Measurements from ENCODE around the gene TRIM3. TPM values are rescaled to one million over a fixed set of nuclear protein-coding genes. Genes with fewer than 3 reads are reported as not detected.
A peak's percentile ranks its signal among the peaks of the same experiment; 100 is the strongest.

Gene TRIM3
- total RNA-seq, 1 experiment from 2014 or later = 14.4 TPM

DNA sequence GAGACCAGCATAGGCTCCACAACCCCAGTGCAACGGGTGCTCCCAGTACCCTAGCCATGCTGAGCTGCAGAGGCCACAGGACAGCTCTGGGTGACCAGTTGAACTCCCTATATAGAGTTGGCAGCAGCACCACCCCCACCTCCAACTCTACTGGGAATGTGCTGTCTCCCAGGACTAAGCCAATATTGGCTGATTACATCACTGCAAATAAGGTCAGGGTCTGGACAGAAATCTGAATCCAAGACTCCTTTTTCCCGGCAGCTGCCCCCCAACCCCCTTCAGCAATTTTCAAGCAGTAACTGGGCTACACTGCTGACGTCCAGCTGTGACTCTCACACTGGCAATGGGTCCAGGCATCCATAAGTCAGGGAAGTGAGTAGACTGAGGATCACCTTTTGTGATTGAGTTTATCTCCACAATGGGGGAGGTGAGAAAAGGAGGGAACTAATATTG, 32.8 kb downstream of the TRIM3 start, which contains the start of gene HPX:
Gene HPX (minus strand): TSS at position 82 of the 453 bp plus-strand sequence. CDS start 24 bp downstream, at position 58.
- no peaks in the 10 kb centered on the region for H3K27me3 ChIP-seq (ENCODE audit: insufficient read depth, low read length)
- no peak within 1 kb of the TSS for H3K4me3 Mint-ChIP-seq

More for the DNA sequence above, 32.8 kb downstream of the TRIM3 start, which contains the start of gene HPX:
- H2BK120ac ChIP-seq (ENCODE audit: low read depth, low read length, poor library complexity, severe bottlenecking) = no peak within 1 kb of the TSS
- Mint-ChIP-seq H3K4me1 (peaks cover 0 to 3% of the 10 kb centered on the region in 2 experiments; a peak in 1 of 4 replicates), H3K27ac (peak within 1 kb of the TSS in 1 of 3 experiments; percentile 27; a peak in 1 of 7 replicates), H3K9me3 (no peaks in the 10 kb centered on the region), H3K36me3 (ENCODE audit: insufficient read depth in 1 of 3, low read depth in 3 of 3) (no peaks in the 10 kb centered on the region), H3K27me3 (ENCODE audit: low read depth) (no peaks in the 10 kb centered on the region)
- no peak within 1 kb of the TSS for H3K9ac ChIP-seq (ENCODE audit: extremely low read depth, insufficient read length, low read length)
- no peaks in the 10 kb centered on the region for H3K9me3 ChIP-seq (ENCODE audit: control insufficient read depth, low read depth, low read length)
- no peak within 1 kb of the TSS for H3K14ac ChIP-seq (ENCODE audit: insufficient read depth, low read length)
- no peak within 1 kb of the TSS for H3K27ac ChIP-seq (ENCODE audit: insufficient read length, low read depth, low read length)
- H3K56ac ChIP-seq (ENCODE audit: insufficient read length, low read depth, low read length) = no peak within 1 kb of the TSS
- no peak within 1 kb of the TSS for H4K8ac ChIP-seq (replicated peaks; ENCODE audit: insufficient read length, low read depth, low read length)
- no peak within 1 kb of the TSS for H2BK15ac ChIP-seq (ENCODE audit: low read depth, low read length)
- no peak within 1 kb of the TSS for H2AFZ ChIP-seq (ENCODE audit: low read length)
- TF ChIP-seq, protein P1, sequence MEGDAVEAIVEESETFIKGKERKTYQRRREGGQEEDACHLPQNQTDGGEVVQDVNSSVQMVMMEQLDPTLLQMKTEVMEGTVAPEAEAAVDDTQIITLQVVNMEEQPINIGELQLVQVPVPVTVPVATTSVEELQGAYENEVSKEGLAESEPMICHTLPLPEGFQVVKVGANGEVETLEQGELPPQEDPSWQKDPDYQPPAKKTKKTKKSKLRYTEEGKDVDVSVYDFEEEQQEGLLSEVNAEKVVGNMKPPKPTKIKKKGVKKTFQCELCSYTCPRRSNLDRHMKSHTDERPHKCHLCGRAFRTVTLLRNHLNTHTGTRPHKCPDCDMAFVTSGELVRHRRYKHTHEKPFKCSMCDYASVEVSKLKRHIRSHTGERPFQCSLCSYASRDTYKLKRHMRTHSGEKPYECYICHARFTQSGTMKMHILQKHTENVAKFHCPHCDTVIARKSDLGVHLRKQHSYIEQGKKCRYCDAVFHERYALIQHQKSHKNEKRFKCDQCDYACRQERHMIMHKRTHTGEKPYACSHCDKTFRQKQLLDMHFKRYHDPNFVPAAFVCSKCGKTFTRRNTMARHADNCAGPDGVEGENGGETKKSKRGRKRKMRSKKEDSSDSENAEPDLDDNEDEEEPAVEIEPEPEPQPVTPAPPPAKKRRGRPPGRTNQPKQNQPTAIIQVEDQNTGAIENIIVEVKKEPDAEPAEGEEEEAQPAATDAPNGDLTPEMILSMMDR (conservative IDR thresholded peaks at IDR 0.05) = no peak
- H3K23ac ChIP-seq (ENCODE audit: insufficient read length, low read depth, low read length) = no peak within 1 kb of the TSS
- no peak within 1 kb of the TSS for H2BK5ac ChIP-seq (ENCODE audit: insufficient read length, low read length)
- H3K4me1 ChIP-seq (ENCODE audit: insufficient read depth, low read length) = no peaks in the 10 kb centered on the region
- no peak within 1 kb of the TSS for H3K4ac ChIP-seq (ENCODE audit: low read depth, low read length)
- no peaks in the 10 kb centered on the region for H3K79me2 ChIP-seq (ENCODE audit: insufficient read depth, low read length)
- no peaks in the 10 kb centered on the region for H3K79me1 ChIP-seq (ENCODE audit: insufficient read depth, low read depth, low read length, poor library complexity, severe bottlenecking)
- H2AK5ac ChIP-seq (ENCODE audit: insufficient read length, low read length) = no peak within 1 kb of the TSS
- H4K5ac ChIP-seq (ENCODE audit: insufficient read length, low read depth, low read length) = no peak within 1 kb of the TSS
- H3K18ac ChIP-seq (ENCODE audit: insufficient read length, low read depth, low read length) = no peak within 1 kb of the TSS
- H4K91ac ChIP-seq (ENCODE audit: insufficient read length, low read depth, low read length) = no peak within 1 kb of the TSS
- H2BK20ac ChIP-seq (ENCODE audit: low read depth, low read length, poor library complexity, severe bottlenecking) = no peak within 1 kb of the TSS
- no peaks in the 10 kb centered on the region for H3K23me2 ChIP-seq (ENCODE audit: insufficient read length, low read depth, low read length, poor library complexity, severe bottlenecking)
- DNase-seq = no peak
- WGBS (ENCODE audit: extremely low coverage, insufficient read length, low lambda C conversion rate) = no CpG with 5 or more reads among the region's 3 CpGs
- H3T11ph ChIP-seq (ENCODE audit: low read length) = no peak within 1 kb of the TSS
- H3K4me2 ChIP-seq (ENCODE audit: insufficient read depth, insufficient read length, low read length) = no peak within 1 kb of the TSS
- no peak within 1 kb of the TSS for H2BK12ac ChIP-seq (ENCODE audit: insufficient read length, low read depth, low read length)
- no peaks in the 10 kb centered on the region for H4K20me1 ChIP-seq (ENCODE audit: control insufficient read depth, insufficient read depth, insufficient read length)

Data from H9 (cell line).